Measurements from ENCODE around the gene ANKS1A. TPM values are rescaled to one million over a fixed set of nuclear protein-coding genes. Genes with fewer than 3 reads are reported as not detected.

Gene ANKS1A
- total RNA-seq, 2 experiments from 2014 or later, result 7.4 to 9.1 TPM

DNA sequence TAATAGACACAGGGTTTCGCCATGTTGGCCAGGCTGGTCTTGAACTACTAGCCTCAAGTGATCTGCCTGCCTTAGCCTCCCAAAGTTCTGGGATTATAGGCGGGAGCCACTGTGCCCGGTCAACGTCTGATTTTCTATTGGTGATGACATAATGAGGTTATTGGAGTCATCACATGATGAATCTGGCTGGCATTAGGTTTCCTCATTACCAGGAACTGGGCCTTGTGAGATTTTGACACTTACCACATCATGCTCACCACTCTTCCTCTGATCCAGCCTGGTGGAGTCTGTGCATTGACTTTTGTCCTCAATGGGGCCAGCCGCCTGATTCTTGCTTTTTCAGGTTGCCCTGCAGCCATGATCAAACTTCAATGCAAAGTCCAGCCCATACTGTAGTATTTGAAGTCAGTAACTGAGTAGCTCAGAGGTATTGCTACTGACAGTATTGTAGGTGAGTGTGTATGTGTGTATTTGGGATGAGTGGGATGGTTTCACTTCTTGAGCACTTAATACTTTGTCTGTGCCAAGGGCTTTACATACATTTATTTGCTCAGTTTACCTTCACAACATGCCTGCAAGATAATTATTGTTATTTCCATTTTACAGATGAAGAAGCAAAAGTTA lies 16.0 kb downstream of the ANKS1A start:
- H3K27me3 Mint-ChIP-seq, result no peaks in the 10 kb centered on the region
- ChIA-PET CTCF (no interaction called here), POLR2A (no interaction called here)
- H3K4me1 Mint-ChIP-seq, result peaks cover 3% of the 10 kb centered on the region
- no peak overlapping the region for H3K4me3 Mint-ChIP-seq
- H3K27ac Mint-ChIP-seq, result no peak overlapping the region
- DNase-seq (no peak), ATAC-seq (peak; percentile 36)
- intact Hi-C loops (cut with DNase I, micrococcal nuclease), result no loop called here
- no peaks in the 10 kb centered on the region for H3K9me3 Mint-ChIP-seq (ENCODE audit: low read depth)
- no peaks in the 10 kb centered on the region for H3K36me3 Mint-ChIP-seq (ENCODE audit: low read depth)

DNA sequence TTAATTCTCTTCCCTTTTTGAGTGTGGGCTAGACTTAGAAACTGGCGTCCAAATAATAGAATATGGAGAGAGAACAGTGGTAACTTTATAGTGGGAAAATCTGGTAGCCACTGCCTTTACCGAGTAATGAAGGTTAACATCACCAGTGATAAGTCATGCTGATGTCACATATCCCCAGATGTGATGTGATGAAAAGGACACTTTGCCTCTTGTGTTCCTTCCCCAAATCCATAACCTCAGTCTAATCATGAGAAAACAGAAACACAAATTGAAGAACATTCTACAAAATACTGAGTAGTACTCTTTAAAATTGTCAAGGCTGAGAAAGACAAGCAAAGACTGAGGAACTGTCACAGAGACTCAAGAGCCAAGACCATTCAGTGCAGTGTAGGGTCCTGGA lies 17.8 kb downstream of the ANKS1A start:
- no peak overlapping the region for H3K4me3 Mint-ChIP-seq
- ATAC-seq, result no peak
- CTCF ChIA-PET, result interaction anchor here (0.7 kb wide), 1 partner anchor 1384 kb away, joined by 3 read pairs; no protein-coding TSS in a partner anchor
- intact Hi-C loops (cut with DNase I, micrococcal nuclease), result no loop called here
- no peaks in the 10 kb centered on the region for H3K9me3 Mint-ChIP-seq (ENCODE audit: low read depth)
- peaks cover 13% of the 10 kb centered on the region for H3K4me1 Mint-ChIP-seq
- no peak for DNase-seq
- H3K27ac Mint-ChIP-seq, result no peak overlapping the region
- POLR2A ChIA-PET, result no interaction called here
- peaks cover 2% of the 10 kb centered on the region for H3K27me3 Mint-ChIP-seq
- H3K36me3 Mint-ChIP-seq (ENCODE audit: low read depth), result no peaks in the 10 kb centered on the region

- ATAC-seq (no peak), DNase-seq (no peak)
- Mint-ChIP-seq H3K27ac (no peak overlapping the region), H3K4me3 (no peak overlapping the region), H3K9me3 (ENCODE audit: low read depth) (no peaks in the 10 kb centered on the region), H3K4me1 (peaks cover 26% of the 10 kb centered on the region), H3K27me3 (peaks cover 2% of the 10 kb centered on the region), H3K36me3 (ENCODE audit: low read depth) (no peaks in the 10 kb centered on the region)
- POLR2A ChIA-PET, result no interaction called here
- CTCF ChIA-PET, result interaction anchor here (1.0 kb wide), 1 partner anchor 16 kb away, joined by 3 read pairs; no protein-coding TSS in a partner anchor
- intact Hi-C loops (cut with DNase I, micrococcal nuclease), result no loop called here
Measured at GRCh38 chr6:34908194-34908593, 19.1 kb downstream of the ANKS1A start.

DNA sequence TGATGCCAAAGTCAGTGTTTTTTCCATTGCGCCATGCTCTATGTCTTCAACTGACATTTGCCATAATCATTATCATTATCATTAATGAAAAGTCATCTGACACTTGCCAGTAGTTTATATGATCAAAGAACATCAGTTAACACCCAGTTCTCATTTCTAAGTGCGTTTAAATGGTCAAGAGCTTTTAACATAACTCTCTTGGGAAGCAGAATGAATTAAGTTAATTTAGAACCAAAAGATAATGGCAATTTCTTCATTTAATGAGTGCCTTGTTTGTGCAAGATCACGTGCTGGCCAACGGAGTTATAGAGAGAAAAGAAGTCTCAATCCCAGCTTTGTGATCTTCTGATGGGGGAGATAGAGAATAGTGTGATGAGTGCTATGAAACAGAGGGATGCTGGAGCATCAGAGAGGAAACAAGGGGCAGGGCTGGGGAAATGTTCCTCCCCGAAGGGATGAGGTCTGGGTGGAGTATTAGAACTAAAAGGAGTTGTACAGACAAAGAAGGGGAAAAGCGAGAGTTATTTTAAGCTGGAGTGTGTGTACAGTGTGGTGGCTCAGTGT lies 20.3 kb downstream of the ANKS1A start:
- H3K4me3 Mint-ChIP-seq, result no peak overlapping the region
- H3K4me1 Mint-ChIP-seq, result peaks cover 31% of the 10 kb centered on the region
- no peak for ATAC-seq
- no peaks in the 10 kb centered on the region for H3K9me3 Mint-ChIP-seq (ENCODE audit: low read depth)
- ChIA-PET CTCF (no interaction called here), POLR2A (no interaction called here)
- H3K36me3 Mint-ChIP-seq (ENCODE audit: low read depth), result no peaks in the 10 kb centered on the region
- peaks cover 2% of the 10 kb centered on the region for H3K27me3 Mint-ChIP-seq
- no peak for DNase-seq
- H3K27ac Mint-ChIP-seq, result no peak overlapping the region
- intact Hi-C loops (cut with DNase I, micrococcal nuclease), result no loop called here

- Mint-ChIP-seq H3K4me3 (no peak overlapping the region), H3K27me3 (peaks cover 2% of the 10 kb centered on the region), H3K4me1 (peaks cover 31% of the 10 kb centered on the region), H3K27ac (no peak overlapping the region), H3K36me3 (ENCODE audit: low read depth) (no peaks in the 10 kb centered on the region), H3K9me3 (ENCODE audit: low read depth) (no peaks in the 10 kb centered on the region)
- POLR2A ChIA-PET, result no interaction called here
- CTCF ChIA-PET, result no interaction called here
- intact Hi-C loops (cut with DNase I, micrococcal nuclease), result loop anchor here (1.0 to 2.0 kb wide), 2 partner anchors 23 kb away; partner anchors contain the start of genes ANKS1A (in 2 of the 2) and TAF11 (in 1 of the 2)
- ATAC-seq (no peak), DNase-seq (no peak)
Measured at GRCh38 chr6:34911822-34912221, 22.8 kb downstream of the ANKS1A start.

DNA sequence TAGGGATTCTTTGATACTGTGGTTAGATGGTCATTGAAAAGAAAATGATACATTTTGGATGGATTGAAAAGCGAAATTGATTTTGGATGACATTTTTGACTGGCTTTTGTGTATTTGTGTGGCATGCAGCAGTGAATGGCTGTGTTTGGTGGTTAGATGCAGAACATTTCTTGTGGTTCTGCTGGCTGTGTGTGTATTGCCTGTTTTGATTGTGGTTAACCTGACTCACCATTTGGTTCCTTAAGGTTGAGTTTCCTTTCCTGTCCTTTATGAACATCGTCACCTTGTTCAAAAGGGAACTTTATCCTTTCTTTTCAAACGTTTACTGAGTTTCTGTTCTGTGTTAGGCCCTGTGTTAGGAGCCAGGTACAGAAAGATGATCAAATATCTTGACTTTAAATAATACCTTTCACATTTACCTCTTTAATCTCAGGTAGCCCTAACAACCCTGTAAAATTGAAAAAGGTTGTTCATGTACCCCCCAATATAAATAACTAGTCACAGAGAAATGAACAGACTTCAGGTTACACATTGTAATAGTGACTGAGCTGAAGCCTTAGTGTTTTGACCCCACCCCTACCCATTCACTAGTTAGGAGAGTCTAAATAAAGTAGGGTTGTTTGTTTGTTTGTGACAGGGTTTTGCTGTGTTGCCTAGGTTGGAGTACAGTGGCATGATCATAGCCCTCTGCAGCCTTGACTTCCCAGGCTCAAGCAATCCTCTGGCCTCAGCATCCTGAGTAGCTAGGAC lies 23.8 kb downstream of the ANKS1A start:
- ChIA-PET CTCF (no interaction called here), POLR2A (no interaction called here)
- intact Hi-C loops (cut with DNase I, micrococcal nuclease), result loop anchor here (1.0 to 2.0 kb wide), 2 partner anchors 24 kb away; partner anchors contain the start of genes ANKS1A (in 2 of the 2) and TAF11 (in 1 of the 2)
- H3K36me3 Mint-ChIP-seq (ENCODE audit: low read depth), result peaks cover under 1% of the 10 kb centered on the region
- peak; percentile 62 for DNase-seq
- peaks cover 31% of the 10 kb centered on the region for H3K4me1 Mint-ChIP-seq
- no peaks in the 10 kb centered on the region for H3K9me3 Mint-ChIP-seq (ENCODE audit: low read depth)
- H3K4me3 Mint-ChIP-seq, result no peak overlapping the region
- peak; percentile 96 for ATAC-seq
- H3K27ac Mint-ChIP-seq, result peak overlapping the region; percentile 51
- peaks cover 2% of the 10 kb centered on the region for H3K27me3 Mint-ChIP-seq

DNA sequence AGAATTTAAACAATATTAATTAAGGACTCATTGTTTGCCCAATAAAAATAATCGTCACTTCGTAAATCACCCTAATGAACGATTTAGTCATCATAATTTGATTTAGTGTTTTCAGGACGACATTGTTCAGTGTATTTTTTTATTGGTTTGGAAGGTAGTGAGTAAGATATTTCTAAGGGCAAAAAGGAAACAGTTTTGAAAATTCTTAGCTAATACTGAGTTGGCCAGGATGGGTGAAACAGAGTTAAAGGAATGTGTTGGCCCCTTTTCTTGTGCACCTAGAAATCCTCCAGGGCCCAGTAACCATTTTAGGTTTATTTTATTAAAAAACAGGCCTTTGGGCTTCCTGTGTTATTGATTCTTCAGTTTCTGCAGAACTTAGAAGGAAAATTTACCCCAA lies 25.3 kb downstream of the ANKS1A start:
- POLR2A ChIA-PET, result interaction anchor here (0.6 kb wide), 1 partner anchor 293 kb away, joined by 3 read pairs; no protein-coding TSS in a partner anchor
- intact Hi-C loops (cut with DNase I, micrococcal nuclease), result no loop called here

DNA sequence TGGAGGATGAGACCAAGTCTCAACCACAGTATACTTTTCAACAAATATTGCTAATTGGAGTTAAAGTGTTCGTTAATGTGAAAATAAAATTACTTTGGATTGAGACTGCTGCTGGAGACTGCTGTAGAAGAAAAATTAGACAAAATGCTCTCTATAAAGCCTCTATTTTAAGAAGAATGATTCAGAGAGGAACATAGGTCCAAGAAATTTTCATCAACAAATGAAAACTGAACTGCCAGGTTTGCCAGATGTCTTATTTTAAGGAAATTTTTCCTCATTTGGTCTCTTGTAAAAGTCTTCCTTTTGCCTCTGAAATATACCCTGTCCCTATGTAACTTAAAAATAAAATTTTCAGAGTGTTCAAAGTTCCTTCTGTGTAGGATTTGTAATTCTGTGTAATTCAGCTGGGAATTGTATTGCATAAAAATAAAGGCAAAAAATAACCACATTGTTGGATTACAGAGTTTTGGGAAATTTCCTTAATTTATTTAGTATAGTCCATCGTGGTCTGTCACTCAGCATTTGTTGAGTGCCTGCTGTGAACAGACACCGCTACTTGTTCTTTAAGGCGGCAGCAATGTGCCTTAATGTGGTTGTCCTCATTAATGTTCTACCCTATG lies 27.4 kb downstream of the ANKS1A start:
- Mint-ChIP-seq H3K36me3 (ENCODE audit: low read depth) (peaks cover 5% of the 10 kb centered on the region), H3K4me1 (peaks cover 22% of the 10 kb centered on the region), H3K27ac (no peak overlapping the region), H3K9me3 (ENCODE audit: low read depth) (no peaks in the 10 kb centered on the region), H3K27me3 (peaks cover 2% of the 10 kb centered on the region), H3K4me3 (no peak overlapping the region)
- ChIA-PET POLR2A (no interaction called here), CTCF (interaction anchor here (0.6 kb wide), 1 partner anchor 754 kb away, joined by 3 read pairs; no protein-coding TSS in a partner anchor)
- ATAC-seq (no peak), DNase-seq (no peak)
- intact Hi-C loops (cut with DNase I, micrococcal nuclease), result no loop called here

More for the DNA sequence above, 25.3 kb downstream of the ANKS1A start:
- no peak for ATAC-seq
- H3K4me3 Mint-ChIP-seq, result no peak overlapping the region
- H3K9me3 Mint-ChIP-seq (ENCODE audit: low read depth), result no peaks in the 10 kb centered on the region
- CTCF ChIA-PET, result interaction anchor here (0.7 kb wide), 1 partner anchor 24 kb away, joined by 3 read pairs; no protein-coding TSS in a partner anchor
- H3K4me1 Mint-ChIP-seq, result peaks cover 28% of the 10 kb centered on the region
- no peak for DNase-seq
- peaks cover 5% of the 10 kb centered on the region for H3K36me3 Mint-ChIP-seq (ENCODE audit: low read depth)
- peaks cover 2% of the 10 kb centered on the region for H3K27me3 Mint-ChIP-seq
- no peak overlapping the region for H3K27ac Mint-ChIP-seq

- CTCF ChIA-PET, result interaction anchor here (0.7 kb wide), 1 partner anchor 853 kb away, joined by 3 read pairs; no protein-coding TSS in a partner anchor
- intact Hi-C loops (cut with DNase I, micrococcal nuclease), result no loop called here
- Mint-ChIP-seq H3K4me3 (no peak overlapping the region), H3K27ac (no peak overlapping the region), H3K36me3 (ENCODE audit: low read depth) (peaks cover 5% of the 10 kb centered on the region), H3K27me3 (no peaks in the 10 kb centered on the region), H3K9me3 (ENCODE audit: low read depth) (no peaks in the 10 kb centered on the region), H3K4me1 (peaks cover 14% of the 10 kb centered on the region)
- DNase-seq (no peak), ATAC-seq (no peak)
- POLR2A ChIA-PET, result interaction anchor here (0.6 to 0.7 kb wide), 2 partner anchors 18 to 143 kb away, joined by 4 to 5 read pairs; no protein-coding TSS in a partner anchor
Measured at GRCh38 chr6:34917626-34918285, 28.7 kb downstream of the ANKS1A start.

- Mint-ChIP-seq H3K4me1 (peaks cover 4% of the 10 kb centered on the region), H3K36me3 (ENCODE audit: low read depth) (peaks cover 5% of the 10 kb centered on the region), H3K4me3 (no peak overlapping the region), H3K27me3 (no peaks in the 10 kb centered on the region), H3K27ac (no peak overlapping the region), H3K9me3 (ENCODE audit: low read depth) (no peaks in the 10 kb centered on the region)
- ATAC-seq (no peak), DNase-seq (no peak)
- POLR2A ChIA-PET, result interaction anchor here (0.5 kb wide), 1 partner anchor 203 kb away, joined by 4 read pairs; no protein-coding TSS in a partner anchor
- intact Hi-C loops (cut with DNase I, micrococcal nuclease), result no loop called here
- CTCF ChIA-PET, result no interaction called here
Measured at GRCh38 chr6:34919651-34920050, 30.6 kb downstream of the ANKS1A start.

GRCh38 chr6:34920097-34920496 lies 31.0 kb downstream of the ANKS1A start:
- H3K36me3 Mint-ChIP-seq (ENCODE audit: low read depth), result peaks cover 5% of the 10 kb centered on the region
- H3K9me3 Mint-ChIP-seq (ENCODE audit: low read depth), result no peaks in the 10 kb centered on the region
- peaks cover 4% of the 10 kb centered on the region for H3K4me1 Mint-ChIP-seq
- H3K4me3 Mint-ChIP-seq, result no peak overlapping the region
- intact Hi-C loops (cut with DNase I, micrococcal nuclease), result no loop called here
- ATAC-seq, result no peak
- no peaks in the 10 kb centered on the region for H3K27me3 Mint-ChIP-seq
- H3K27ac Mint-ChIP-seq, result no peak overlapping the region
- ChIA-PET CTCF (interaction anchor here (0.8 kb wide), 1 partner anchor 32 kb away, joined by 3 read pairs; the partner anchor contains the start of gene TAF11), POLR2A (no interaction called here)
- no peak for DNase-seq

Data from activated CD4-positive, alpha-beta T cell treated with anti-CD3 and anti-CD28 coated beads for 36 hours (primary cell).